Mesendoderm (in vitro differentiated cells): ENCODE measurements around the gene HBM.

ENCODE experiments used
- DNase-seq: peaks from one replicate; pipeline ENCODE4 v3.0.0; 2013
- H2AK5ac ChIP-seq: 2 replicates; pipeline ENCODE4 v1.6.1; 2013; ENCODE audit warnings: low read length, inconsistent platforms
- H2BK120ac ChIP-seq: 2 replicates; pipeline ENCODE4 v1.6.1; 2013; ENCODE audit warnings: low read depth, mild to moderate bottlenecking, low read length, moderate library complexity, mixed read lengths
- H2BK15ac ChIP-seq: replicated peaks from 2 replicates; pipeline ENCODE4 v1.6.1; 2013; ENCODE audit warnings: low read depth, mild to moderate bottlenecking, moderate library complexity
- H2BK5ac ChIP-seq: 2 replicates; pipeline ENCODE4 v1.6.1; 2013; ENCODE audit warnings: low read length, inconsistent platforms
- H3K18ac ChIP-seq: 2 replicates; pipeline ENCODE4 v1.6.1; 2013; ENCODE audit warnings: mild to moderate bottlenecking, low read length, mixed read lengths
- H3K23ac ChIP-seq: one replicate; pipeline ENCODE4 v1.6.1; 2013; ENCODE audit warnings: low read length
- H3K27ac ChIP-seq: 2 replicates; pipeline ENCODE4 v1.5.1; 2013; ENCODE audit warnings: low read depth, mild to moderate bottlenecking, inconsistent platforms, low read length, moderate library complexity
- H3K27me3 ChIP-seq: 2 replicates; pipeline ENCODE4 v1.6.1; 2013; ENCODE audit warnings: low read length, control low read depth, mild to moderate bottlenecking, inconsistent platforms; ENCODE audit not compliant: insufficient read depth, poor library complexity
- H3K36me3 ChIP-seq: 2 replicates; pipeline ENCODE4 v1.6.1; 2013; ENCODE audit warnings: low read length, inconsistent platforms; ENCODE audit not compliant: control insufficient read depth, insufficient read depth
- H3K4ac ChIP-seq: one replicate; pipeline ENCODE4 v1.6.1; 2013; ENCODE audit warnings: low read depth, mild to moderate bottlenecking, low read length, moderate library complexity
- H3K4me1 ChIP-seq: 2 replicates; pipeline ENCODE4 v1.6.1; 2013; ENCODE audit warnings: low read depth, low read length, inconsistent platforms; ENCODE audit not compliant: control insufficient read depth
- H3K4me2 ChIP-seq: 2 replicates; pipeline ENCODE4 v1.6.1; 2013; ENCODE audit warnings: low read length
- H3K4me3 ChIP-seq: 2 replicates; pipeline ENCODE4 v1.5.1; 2013; ENCODE audit warnings: mild to moderate bottlenecking, low read length
- H3K56ac ChIP-seq: one replicate; pipeline ENCODE4 v1.6.1; 2013; ENCODE audit warnings: low read length
- H3K79me1 ChIP-seq: 2 replicates; pipeline ENCODE4 v1.6.1; 2013; ENCODE audit warnings: low read length, inconsistent platforms
- H3K79me2 ChIP-seq: 2 replicates; pipeline ENCODE4 v1.6.1; 2013; ENCODE audit warnings: mild to moderate bottlenecking, low read length; ENCODE audit not compliant: control insufficient read depth, insufficient read depth
- H3K9ac ChIP-seq: 2 replicates; pipeline ENCODE4 v1.6.1; 2013; ENCODE audit warnings: low read length, inconsistent platforms
- H4K5ac ChIP-seq: one replicate; pipeline ENCODE4 v1.6.1; 2013; ENCODE audit warnings: low read length
- H4K8ac ChIP-seq: one replicate; pipeline ENCODE4 v1.6.1; 2013; ENCODE audit warnings: low read depth, mild to moderate bottlenecking, control low read depth, low read length, moderate library complexity
- WGBS: extraction: QIAGEN DNeasy Blood & Tissue Kit; methylation state at CpG from one replicate; pipeline ENCODE4 v1.1.7; 2013; ENCODE audit warnings: low lambda C conversion rate, missing lambda C conversion rate; ENCODE audit not compliant: insufficient coverage; ENCODE audit errors: extremely low coverage; 5-methylcytosine and 5-hydroxymethylcytosine counted together

HBM gene

GRCh38 chr16:187330-187729 lies 21.6 kb downstream of the HBM start:
- H3K23ac ChIP-seq: no peak overlapping the region
- DNase-seq: no peak
- H4K8ac ChIP-seq: no peak overlapping the region
- H3K56ac ChIP-seq: no peak overlapping the region
- no peak overlapping the region for H3K4me2 ChIP-seq
- no peak overlapping the region for H2AK5ac ChIP-seq
- no peak overlapping the region for H3K27ac ChIP-seq
- no peak overlapping the region for H3K4me3 ChIP-seq
- WGBS: no CpG with 5 or more reads among the region's 8 CpGs
- H2BK15ac ChIP-seq: no peak overlapping the region
- no peak overlapping the region for H4K5ac ChIP-seq
- H3K4ac ChIP-seq: no peak overlapping the region
- H2BK120ac ChIP-seq: no peak overlapping the region
- no peak overlapping the region for H3K18ac ChIP-seq
- H3K4me1 ChIP-seq: no peaks in the 10 kb centered on the region
- peaks cover 7% of the 10 kb centered on the region for H3K79me1 ChIP-seq
- H3K27me3 ChIP-seq: no peaks in the 10 kb centered on the region
- no peak overlapping the region for H2BK5ac ChIP-seq
- H3K79me2 ChIP-seq: no peaks in the 10 kb centered on the region
- H3K36me3 ChIP-seq: peaks cover 24% of the 10 kb centered on the region
- H3K9ac ChIP-seq: no peak overlapping the region

DNA sequence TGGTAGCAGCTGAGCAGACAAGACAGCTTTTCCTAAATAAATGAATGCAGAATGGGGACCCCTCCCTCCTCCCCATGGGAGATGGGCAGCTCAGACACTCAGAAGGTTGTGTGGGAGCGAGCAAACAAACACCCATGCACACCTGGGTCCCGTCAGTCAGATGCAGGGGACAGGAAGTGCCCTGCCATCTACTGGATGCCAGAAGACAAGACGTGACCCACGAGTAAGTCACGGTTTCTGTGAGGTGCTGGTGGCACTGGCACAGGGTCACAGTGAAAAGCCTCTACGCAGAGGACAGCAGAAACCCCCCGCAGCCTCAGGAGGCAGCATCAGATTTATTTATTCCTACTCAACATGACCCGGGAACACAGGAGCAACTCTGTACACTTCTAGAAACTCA lies 22.9 kb downstream of the HBM start:
- no CpG with 5 or more reads among the region's 8 CpGs for WGBS
- no peak overlapping the region for H2AK5ac ChIP-seq
- H3K9ac ChIP-seq: no peak overlapping the region
- peaks cover 26% of the 10 kb centered on the region for H3K36me3 ChIP-seq
- no peak overlapping the region for H3K4me3 ChIP-seq
- no peak overlapping the region for H2BK5ac ChIP-seq
- no peak overlapping the region for H3K4me2 ChIP-seq
- H3K79me1 ChIP-seq: peaks cover 7% of the 10 kb centered on the region
- no peaks in the 10 kb centered on the region for H3K27me3 ChIP-seq
- no peak overlapping the region for H3K27ac ChIP-seq
- no peak overlapping the region for H3K4ac ChIP-seq
- H2BK15ac ChIP-seq: no peak overlapping the region
- no peaks in the 10 kb centered on the region for H3K4me1 ChIP-seq
- H3K56ac ChIP-seq: no peak overlapping the region
- no peak overlapping the region for H3K18ac ChIP-seq
- peak; percentile 46 for DNase-seq
- H4K8ac ChIP-seq: no peak overlapping the region
- H4K5ac ChIP-seq: no peak overlapping the region
- H3K23ac ChIP-seq: no peak overlapping the region
- H3K79me2 ChIP-seq: no peaks in the 10 kb centered on the region
- H2BK120ac ChIP-seq: no peak overlapping the region

- H2AK5ac ChIP-seq: no peak overlapping the region
- H3K36me3 ChIP-seq: peaks cover 28% of the 10 kb centered on the region
- no peak overlapping the region for H4K5ac ChIP-seq
- H2BK120ac ChIP-seq: no peak overlapping the region
- H2BK5ac ChIP-seq: no peak overlapping the region
- H3K4me1 ChIP-seq: no peaks in the 10 kb centered on the region
- H3K4ac ChIP-seq: no peak overlapping the region
- H3K23ac ChIP-seq: no peak overlapping the region
- H3K18ac ChIP-seq: no peak overlapping the region
- no peak for DNase-seq
- H3K56ac ChIP-seq: no peak overlapping the region
- no peak overlapping the region for H4K8ac ChIP-seq
- H3K79me2 ChIP-seq: no peaks in the 10 kb centered on the region
- H2BK15ac ChIP-seq: no peak overlapping the region
- no peak overlapping the region for H3K9ac ChIP-seq
- no CpG with 5 or more reads among the region's 34 CpGs for WGBS
- no peaks in the 10 kb centered on the region for H3K27me3 ChIP-seq
- peaks cover 9% of the 10 kb centered on the region for H3K79me1 ChIP-seq
- H3K4me2 ChIP-seq: no peak overlapping the region
- H3K27ac ChIP-seq: no peak overlapping the region
- H3K4me3 ChIP-seq: no peak overlapping the region
Observed at GRCh38 chr16:189604-190186, 23.9 kb downstream of the HBM start.

- Histone ChIP-seq H3K27ac (no peak overlapping the region), H3K27me3 (no peaks in the 10 kb centered on the region), H4K5ac (no peak overlapping the region), H2AK5ac (no peak overlapping the region), H3K56ac (no peak overlapping the region), H2BK5ac (no peak overlapping the region), H3K4me2 (no peak overlapping the region), H3K18ac (no peak overlapping the region), H3K4ac (no peak overlapping the region), H3K79me2 (no peaks in the 10 kb centered on the region), H3K9ac (no peak overlapping the region), H3K23ac (no peak overlapping the region), H2BK120ac (no peak overlapping the region), H3K4me1 (no peaks in the 10 kb centered on the region), H4K8ac (no peak overlapping the region), H2BK15ac (no peak overlapping the region), H3K4me3 (no peak overlapping the region), H3K79me1 (peaks cover 13% of the 10 kb centered on the region), H3K36me3 (peaks cover 34% of the 10 kb centered on the region)
- no peak for DNase-seq
- no CpG with 5 or more reads among the region's 4 CpGs for WGBS
Observed at GRCh38 chr16:191831-192230, 26.1 kb downstream of the HBM start.

DNA sequence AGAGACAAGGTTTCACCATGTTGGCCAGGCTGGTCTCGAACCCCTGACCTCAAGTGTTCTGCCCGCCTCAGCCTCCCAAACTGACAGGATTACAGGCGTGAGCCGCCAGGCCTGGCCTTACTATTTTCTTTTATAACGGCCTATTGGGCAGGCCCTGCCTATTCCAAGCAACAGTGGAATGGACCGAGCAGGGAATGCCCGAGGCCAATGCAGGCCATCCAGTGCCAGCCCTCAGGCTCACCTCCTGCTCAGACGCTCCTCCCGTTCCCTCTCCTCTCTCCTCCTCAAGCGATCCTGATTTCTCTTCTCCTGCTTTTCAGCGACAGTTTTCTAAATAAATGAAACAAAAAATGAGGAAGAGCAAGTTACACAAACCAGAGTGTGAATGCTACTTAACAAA lies 26.9 kb downstream of the HBM start:
- no CpG with 5 or more reads among the region's 11 CpGs for WGBS
- Histone ChIP-seq H4K8ac (no peak overlapping the region), H3K4me3 (no peak overlapping the region), H3K56ac (no peak overlapping the region), H3K4me2 (no peak overlapping the region), H3K4ac (no peak overlapping the region), H3K79me1 (peaks cover 13% of the 10 kb centered on the region), H2BK120ac (no peak overlapping the region), H4K5ac (no peak overlapping the region), H3K9ac (no peak overlapping the region), H3K23ac (no peak overlapping the region), H2AK5ac (no peak overlapping the region), H2BK15ac (no peak overlapping the region), H3K79me2 (no peaks in the 10 kb centered on the region), H2BK5ac (no peak overlapping the region), H3K27ac (no peak overlapping the region), H3K4me1 (no peaks in the 10 kb centered on the region), H3K36me3 (peaks cover 34% of the 10 kb centered on the region), H3K18ac (no peak overlapping the region), H3K27me3 (no peaks in the 10 kb centered on the region)
- DNase-seq: no peak

- no peaks in the 10 kb centered on the region for H3K27me3 ChIP-seq
- H3K4me1 ChIP-seq: no peaks in the 10 kb centered on the region
- no peak overlapping the region for H3K23ac ChIP-seq
- no peaks in the 10 kb centered on the region for H3K79me2 ChIP-seq
- no peak overlapping the region for H2BK120ac ChIP-seq
- no peak overlapping the region for H2BK5ac ChIP-seq
- H3K36me3 ChIP-seq: peaks cover 37% of the 10 kb centered on the region
- no peak overlapping the region for H4K8ac ChIP-seq
- H3K9ac ChIP-seq: no peak overlapping the region
- no peak for DNase-seq
- no peak overlapping the region for H2AK5ac ChIP-seq
- no peak overlapping the region for H2BK15ac ChIP-seq
- no peak overlapping the region for H3K4ac ChIP-seq
- H3K18ac ChIP-seq: no peak overlapping the region
- H3K79me1 ChIP-seq: peaks cover 13% of the 10 kb centered on the region
- H3K56ac ChIP-seq: no peak overlapping the region
- no peak overlapping the region for H3K27ac ChIP-seq
- H4K5ac ChIP-seq: no peak overlapping the region
- H3K4me3 ChIP-seq: no peak overlapping the region
- no CpG with 5 or more reads among the region's 15 CpGs for WGBS
- no peak overlapping the region for H3K4me2 ChIP-seq
Observed at GRCh38 chr16:193441-193840, 27.7 kb downstream of the HBM start.
